SH-SY5Y (cell line): ENCODE results near the gene TAF4.

Source experiments
- GATA2 ChIP-seq: IDR thresholded peaks from 2 replicates; pipeline ENCODE4 v1.6.1; 2011; ENCODE audit warnings: mild to moderate bottlenecking, low read depth, low read length
- GATA3 ChIP-seq: IDR thresholded peaks from 2 replicates; pipeline ENCODE4 v1.6.1; 2011; ENCODE audit warnings: low read depth, mild to moderate bottlenecking, low read length, moderate library complexity

DNA sequence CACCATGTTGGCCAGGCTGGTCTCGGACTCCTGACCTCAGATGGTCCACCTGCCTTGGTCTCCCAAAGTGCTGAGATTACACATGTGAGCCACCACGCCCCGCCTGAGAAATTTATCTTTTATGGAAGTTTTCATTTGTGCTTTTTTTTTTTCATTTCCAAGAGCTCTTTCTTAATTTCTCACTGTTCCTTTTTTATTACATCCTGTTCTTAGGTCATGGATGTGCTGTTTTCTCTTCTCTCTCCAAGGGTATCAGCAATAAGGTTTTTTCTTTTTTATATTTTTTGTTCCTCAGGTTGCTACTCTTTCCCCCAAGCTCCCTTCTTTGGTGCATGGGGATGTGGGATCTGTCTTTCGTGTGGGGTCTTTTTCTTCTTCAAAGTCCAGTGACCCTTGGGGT, 35.4 kb upstream of the TAF4 start:
- no peak for TF ChIP-seq GATA2
- no peak for TF ChIP-seq GATA3
